ENCODE data around the gene SAFB. TPM values are rescaled to one million over a fixed set of nuclear protein-coding genes. Genes with fewer than 3 reads are reported as not detected.
A peak's percentile ranks its signal among the peaks of the same experiment; 100 is the strongest.

Gene SAFB
- total RNA-seq, 1 experiment from 2014 or later, result 143 TPM

DNA sequence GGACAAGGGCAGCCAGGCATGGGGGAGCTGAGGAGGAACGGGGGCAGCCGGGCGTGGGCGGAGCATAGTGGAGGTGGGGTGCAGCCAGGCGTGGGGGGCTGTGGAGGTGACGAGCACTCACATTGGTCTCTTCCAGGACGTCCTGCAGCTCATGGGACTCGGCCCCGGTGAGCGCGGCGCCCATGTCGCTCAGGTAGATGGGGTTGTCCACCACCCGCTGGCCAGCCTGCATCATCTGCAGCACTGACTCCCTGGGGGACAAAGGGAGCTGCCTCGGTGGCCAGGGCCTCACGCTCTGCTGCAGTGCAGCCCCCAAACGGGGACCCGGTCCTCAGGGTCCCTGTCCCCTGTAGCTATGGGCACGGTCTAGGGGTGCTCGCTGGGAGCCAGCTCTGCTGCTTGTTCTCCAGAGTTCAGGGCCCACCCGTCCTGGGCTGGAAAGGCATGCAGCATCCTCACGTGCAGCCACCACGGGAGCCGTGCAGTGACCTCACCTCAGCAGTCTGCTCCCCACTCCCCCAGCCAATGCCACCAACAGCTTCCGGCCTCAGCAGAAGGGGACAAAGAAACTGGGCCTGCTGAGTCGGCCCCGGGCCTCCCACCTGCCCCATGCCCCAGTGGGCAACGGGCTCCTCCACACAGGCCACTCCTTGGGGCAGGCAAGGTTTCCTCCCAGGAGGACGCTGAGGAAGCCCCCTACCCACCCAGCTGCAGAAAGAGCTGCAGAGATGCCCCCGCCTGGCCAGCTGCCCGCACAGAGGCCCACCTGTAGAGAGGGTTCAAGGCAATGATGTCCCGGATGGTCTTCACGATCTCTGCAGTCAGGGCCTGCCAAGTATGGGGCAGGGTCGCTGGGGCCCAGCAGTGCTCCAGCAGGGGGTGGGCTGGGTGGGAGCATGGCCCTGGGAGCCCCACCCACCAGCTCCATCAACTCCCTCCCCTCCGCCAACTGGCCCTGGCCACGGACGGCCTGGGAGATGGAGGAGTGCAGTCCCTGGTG lies 85.0 kb downstream of the SAFB start:
- Histone ChIP-seq H3K36me3 (ENCODE audit: control insufficient read depth in 1 of 2, insufficient read depth in 2 of 2, low read length in 2 of 2) (peaks cover 40 to 66% of the 10 kb centered on the region in 2 experiments; a peak in 3 of 4 replicates), H3K79me2 (ENCODE audit: insufficient read depth, low read length) (peaks cover 36% of the 10 kb centered on the region; the same call in 1 of the 2 replicates), H3K9me3 (ENCODE audit: control insufficient read depth in 1 of 2, insufficient read depth in 1 of 2, low read depth in 1 of 2, low read length in 2 of 2) (no peaks in the 10 kb centered on the region), H3K9ac (ENCODE audit: low read length) (no peak overlapping the region), H3K4me2 (ENCODE audit: low read length) (no peak overlapping the region), H3K9me2 (ENCODE audit: insufficient read depth) (no peaks in the 10 kb centered on the region), H4K20me1 (ENCODE audit: insufficient read depth) (no peaks in the 10 kb centered on the region), H2AFZ (ENCODE audit: low read depth, low read length, poor library complexity, severe bottlenecking) (no peak overlapping the region), H3K4me3 (replicated peaks in 1 of 2; ENCODE audit: low read depth in 1 of 2, low read length in 2 of 2) (no peak overlapping the region), H3K4me1 (ENCODE audit: control insufficient read depth in 1 of 2, insufficient read depth in 2 of 2, low read length in 2 of 2) (no peaks in the 10 kb centered on the region; a peak in 1 of 4 replicates), H3K27me3 (ENCODE audit: insufficient read depth, low read length) (no peaks in the 10 kb centered on the region), H3K27ac (ENCODE audit: low read depth, low read length) (no peak overlapping the region)
- ATAC-seq, result peak; percentile 13; the same call in 1 of the 2 replicates
- RAD21 ChIA-PET (ENCODE audit: low non-redundant PET in 1 of 2, low total read pairs in 2 of 2, uncharacterized antibody in 2 of 2, unreplicated experiment in 2 of 2), result no interaction called here
- CTCF ChIA-PET, result interaction anchor here (0.6 kb wide), 1 partner anchor 21 kb away, joined by 4 read pairs; no protein-coding TSS in a partner anchor
- no TSS peak for BruUV-seq (replicated peaks)
- intact Hi-C loops (cut with micrococcal nuclease), result no loop called here
- TF ChIP-seq TCF7L2 (IDR thresholded peaks at IDR 0.05; ENCODE audit: borderline replicate concordance, extremely low read depth, insufficient read depth, insufficient read length), result no peak
- no peak for TF ChIP-seq SRF (IDR thresholded peaks at IDR 0.05; ENCODE audit: low read depth)
- TF ChIP-seq CBX3 (IDR thresholded peaks at IDR 0.05; ENCODE audit: low read depth), result no peak
- no peak for DNase-seq (ENCODE audit: low read depth, low spot score)
- POLR2A ChIA-PET, result no interaction called here

DNA sequence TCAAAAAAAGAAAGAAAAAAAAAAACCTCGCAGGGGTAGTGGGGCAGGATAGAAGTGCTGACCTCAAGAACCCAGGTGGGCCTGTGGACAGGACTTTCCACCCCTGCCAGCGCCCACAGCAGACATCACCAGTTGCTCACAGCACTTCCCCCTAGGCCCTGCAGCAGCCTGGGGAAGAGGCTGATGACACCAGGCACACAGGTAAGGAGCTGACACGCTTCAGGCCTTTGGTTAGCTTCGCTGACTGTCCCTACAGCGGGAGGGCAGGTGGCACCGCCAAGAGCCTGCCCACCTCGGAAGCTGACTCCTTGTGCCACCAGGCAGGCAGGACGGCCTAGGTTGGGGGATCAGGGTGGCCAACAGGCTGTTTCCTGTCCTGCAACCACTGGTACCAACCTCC lies 88.1 kb downstream of the SAFB start:
- POLR2A ChIA-PET, result no interaction called here
- ATAC-seq, result no peak
- H3K79me2 ChIP-seq (ENCODE audit: insufficient read depth, low read length), result peaks cover 49% of the 10 kb centered on the region
- RAD21 ChIA-PET (ENCODE audit: low non-redundant PET in 1 of 2, low total read pairs in 2 of 2, uncharacterized antibody in 2 of 2, unreplicated experiment in 2 of 2), result no interaction called here
- intact Hi-C loops (cut with micrococcal nuclease), result no loop called here
- CTCF ChIA-PET, result no interaction called here
- H3K36me3 ChIP-seq (ENCODE audit: control insufficient read depth in 1 of 2, insufficient read depth in 2 of 2, low read length in 2 of 2), result peaks cover 43 to 55% of the 10 kb centered on the region in 2 experiments; a peak in 3 of 4 replicates
- no peak overlapping the region for H3K9ac ChIP-seq (ENCODE audit: low read length)
- H3K9me2 ChIP-seq (ENCODE audit: insufficient read depth), result no peaks in the 10 kb centered on the region
- BruUV-seq (replicated peaks), result no TSS peak
- H3K27me3 ChIP-seq (ENCODE audit: insufficient read depth, low read length), result no peaks in the 10 kb centered on the region
- H3K4me3 ChIP-seq (replicated peaks in 1 of 2; ENCODE audit: low read depth in 1 of 2, low read length in 2 of 2), result no peak overlapping the region
- H3K4me1 ChIP-seq (ENCODE audit: control insufficient read depth in 1 of 2, insufficient read depth in 2 of 2, low read length in 2 of 2), result no peaks in the 10 kb centered on the region
- 0 out of 2 replicates have a peak, but pooled peaks cover 2% of the 10 kb centered on the region for H4K20me1 ChIP-seq (ENCODE audit: insufficient read depth)
- H3K9me3 ChIP-seq (ENCODE audit: control insufficient read depth in 1 of 2, insufficient read depth in 1 of 2, low read depth in 1 of 2, low read length in 2 of 2), result no peaks in the 10 kb centered on the region
- no peak overlapping the region for H2AFZ ChIP-seq (ENCODE audit: low read depth, low read length, poor library complexity, severe bottlenecking)
- H3K27ac ChIP-seq (ENCODE audit: low read depth, low read length), result no peak overlapping the region
- DNase-seq (ENCODE audit: low read depth, low spot score), result no peak
- no peak overlapping the region for H3K4me2 ChIP-seq (ENCODE audit: low read length)
- TF ChIP-seq ZFX (IDR thresholded peaks at IDR 0.05) (no peak), FOSL1 (IDR thresholded peaks at IDR 0.05; ENCODE audit: low read depth) (no peak), POLR2A (IDR thresholded peaks at IDR 0.05; ENCODE audit: borderline replicate concordance, extremely low read depth, insufficient read depth, insufficient read length) (no peak), RAD21 (IDR thresholded peaks at IDR 0.05; ENCODE audit: low read depth) (no peak), REST (IDR thresholded peaks at IDR 0.05; ENCODE audit: low read depth) (no peak), CEBPB (IDR thresholded peaks at IDR 0.05; ENCODE audit: low read depth) (no peak), TCF7L2 (IDR thresholded peaks at IDR 0.05; ENCODE audit: borderline replicate concordance, extremely low read depth, insufficient read depth, insufficient read length) (no peak), EGR1 (IDR thresholded peaks at IDR 0.05; ENCODE audit: low read depth) (no peak), EZH2phosphoT487 (IDR thresholded peaks at IDR 0.05; ENCODE audit: borderline replicate concordance) (no peak), SIN3A (IDR thresholded peaks at IDR 0.05; ENCODE audit: low read depth) (no peak)
- TF ChIP-seq, protein P1, sequence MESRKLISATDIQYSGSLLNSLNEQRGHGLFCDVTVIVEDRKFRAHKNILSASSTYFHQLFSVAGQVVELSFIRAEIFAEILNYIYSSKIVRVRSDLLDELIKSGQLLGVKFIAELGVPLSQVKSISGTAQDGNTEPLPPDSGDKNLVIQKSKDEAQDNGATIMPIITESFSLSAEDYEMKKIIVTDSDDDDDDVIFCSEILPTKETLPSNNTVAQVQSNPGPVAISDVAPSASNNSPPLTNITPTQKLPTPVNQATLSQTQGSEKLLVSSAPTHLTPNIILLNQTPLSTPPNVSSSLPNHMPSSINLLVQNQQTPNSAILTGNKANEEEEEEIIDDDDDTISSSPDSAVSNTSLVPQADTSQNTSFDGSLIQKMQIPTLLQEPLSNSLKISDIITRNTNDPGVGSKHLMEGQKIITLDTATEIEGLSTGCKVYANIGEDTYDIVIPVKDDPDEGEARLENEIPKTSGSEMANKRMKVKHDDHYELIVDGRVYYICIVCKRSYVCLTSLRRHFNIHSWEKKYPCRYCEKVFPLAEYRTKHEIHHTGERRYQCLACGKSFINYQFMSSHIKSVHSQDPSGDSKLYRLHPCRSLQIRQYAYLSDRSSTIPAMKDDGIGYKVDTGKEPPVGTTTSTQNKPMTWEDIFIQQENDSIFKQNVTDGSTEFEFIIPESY (IDR thresholded peaks at IDR 0.05; ENCODE audit: extremely low read depth, insufficient replicate concordance, low read length), result no peak
- TF ChIP-seq, protein P2, sequence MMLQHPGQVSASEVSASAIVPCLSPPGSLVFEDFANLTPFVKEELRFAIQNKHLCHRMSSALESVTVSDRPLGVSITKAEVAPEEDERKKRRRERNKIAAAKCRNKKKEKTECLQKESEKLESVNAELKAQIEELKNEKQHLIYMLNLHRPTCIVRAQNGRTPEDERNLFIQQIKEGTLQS (IDR thresholded peaks at IDR 0.05), result no peak
